Endothelial cell of umbilical vein (primary cell): Measurements from ENCODE around the gene APEH.

Experiments
- EZH2 ChIP-seq: IDR thresholded peaks from 2 replicates; pipeline ENCODE4 v1.6.1; 2012; ENCODE audit warnings: borderline replicate concordance, low read depth, mild to moderate bottlenecking, moderate library complexity, low read length, inconsistent platforms; ENCODE audit not compliant: severe bottlenecking
- FOS ChIP-seq: IDR thresholded peaks from 2 replicates; pipeline ENCODE4 v1.6.1; 2011; ENCODE audit warnings: mild to moderate bottlenecking, low read length, moderate library complexity, borderline replicate concordance; ENCODE audit not compliant: insufficient read depth
- JUN ChIP-seq: IDR thresholded peaks from 2 replicates; pipeline ENCODE4 v1.6.1; 2011; ENCODE audit warnings: borderline replicate concordance, low read depth; ENCODE audit not compliant: insufficient read length, insufficient read depth
- MYC ChIP-seq: IDR thresholded peaks from one replicate; pipeline ENCODE4 v1.6.1; 2011; ENCODE audit warnings: mild to moderate bottlenecking, low read depth, low read length
- POLR2A ChIP-seq: IDR thresholded peaks from 2 replicates; pipeline ENCODE4 v1.6.1; 2012; ENCODE audit warnings: low read depth, mild to moderate bottlenecking, control low read depth, low read length
- POLR2AphosphoS5 ChIP-seq: IDR thresholded peaks from 2 replicates; pipeline ENCODE4 v1.6.1; 2012; ENCODE audit warnings: low read depth, mild to moderate bottlenecking, control low read depth, low read length, moderate library complexity; ENCODE audit not compliant: insufficient read depth
- TF ChIP-seq, protein P1 (sequence below), 2 donors: IDR thresholded peaks; 1 replicate in 1 of 2; 2 replicates in 1 of 2; pipeline ENCODE4 v1.5.1; 2011; ENCODE audit warnings: low read length in 2 of 2, mild to moderate bottlenecking in 2 of 2, moderate library complexity in 2 of 2, control low read depth in 1 of 2, inconsistent platforms in 1 of 2, low read depth in 1 of 2; ENCODE audit not compliant: insufficient read depth in 1 of 2; ENCODE audit errors: extremely low read depth in 1 of 2
- TF ChIP-seq, protein P2 (sequence below): IDR thresholded peaks from 2 replicates; pipeline ENCODE4 v1.6.1; 2011; ENCODE audit not compliant: insufficient read depth, insufficient read length

DNA sequence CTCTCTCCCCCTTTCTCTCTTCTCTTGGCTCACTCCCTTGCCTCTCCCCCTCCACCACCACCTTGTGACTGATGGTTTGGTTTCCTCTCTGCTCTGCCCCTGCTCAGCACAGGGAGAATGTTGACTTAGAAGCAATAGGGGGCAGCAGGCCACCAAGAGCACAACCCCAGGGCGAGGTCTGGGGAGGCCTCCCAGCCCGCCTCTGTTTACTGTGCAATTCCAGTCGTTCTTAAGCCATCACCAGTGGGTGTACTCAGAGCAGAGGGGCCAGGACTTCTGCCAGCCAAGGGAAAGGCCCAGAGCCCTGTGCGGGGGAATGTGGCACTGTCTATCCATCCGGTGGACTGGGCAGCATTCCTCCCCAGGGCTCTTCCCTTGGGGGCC, 5.7 kb upstream of the APEH start:
- no peak for TF ChIP-seq POLR2A
- TF ChIP-seq, protein P1, sequence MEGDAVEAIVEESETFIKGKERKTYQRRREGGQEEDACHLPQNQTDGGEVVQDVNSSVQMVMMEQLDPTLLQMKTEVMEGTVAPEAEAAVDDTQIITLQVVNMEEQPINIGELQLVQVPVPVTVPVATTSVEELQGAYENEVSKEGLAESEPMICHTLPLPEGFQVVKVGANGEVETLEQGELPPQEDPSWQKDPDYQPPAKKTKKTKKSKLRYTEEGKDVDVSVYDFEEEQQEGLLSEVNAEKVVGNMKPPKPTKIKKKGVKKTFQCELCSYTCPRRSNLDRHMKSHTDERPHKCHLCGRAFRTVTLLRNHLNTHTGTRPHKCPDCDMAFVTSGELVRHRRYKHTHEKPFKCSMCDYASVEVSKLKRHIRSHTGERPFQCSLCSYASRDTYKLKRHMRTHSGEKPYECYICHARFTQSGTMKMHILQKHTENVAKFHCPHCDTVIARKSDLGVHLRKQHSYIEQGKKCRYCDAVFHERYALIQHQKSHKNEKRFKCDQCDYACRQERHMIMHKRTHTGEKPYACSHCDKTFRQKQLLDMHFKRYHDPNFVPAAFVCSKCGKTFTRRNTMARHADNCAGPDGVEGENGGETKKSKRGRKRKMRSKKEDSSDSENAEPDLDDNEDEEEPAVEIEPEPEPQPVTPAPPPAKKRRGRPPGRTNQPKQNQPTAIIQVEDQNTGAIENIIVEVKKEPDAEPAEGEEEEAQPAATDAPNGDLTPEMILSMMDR (IDR thresholded peaks at IDR 0.05; ENCODE audit: extremely low read depth in 1 of 2, insufficient read depth in 1 of 2, low read depth in 1 of 2, low read length in 2 of 2) = no peak
- TF ChIP-seq POLR2AphosphoS5 = no peak
- no peak for TF ChIP-seq EZH2
- TF ChIP-seq FOS = no peak
- TF ChIP-seq MYC = no peak
- TF ChIP-seq, protein P2, sequence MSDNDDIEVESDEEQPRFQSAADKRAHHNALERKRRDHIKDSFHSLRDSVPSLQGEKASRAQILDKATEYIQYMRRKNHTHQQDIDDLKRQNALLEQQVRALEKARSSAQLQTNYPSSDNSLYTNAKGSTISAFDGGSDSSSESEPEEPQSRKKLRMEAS = no peak
- no peak for TF ChIP-seq JUN
